Stomach (tissue), 19 donors: ENCODE results near the gene OR5M3. TPM values are rescaled to one million over a fixed set of nuclear protein-coding genes. Genes with fewer than 3 reads are reported as not detected.

Experiments
- DNase-seq, 2 donors: peaks; one replicate each; pipeline versions ENCODE4 v3.0.0 to v3.0.0-alpha.2; 2013 to 2019
- H3K27ac ChIP-seq, 5 donors: fragments of 200-600 bp in 4 of 5; sonication (generic) in 4 of 5; one replicate each; pipeline ENCODE4 v1.5.1; 2013 to 2019; ENCODE audit warnings: mild to moderate bottlenecking in 1 of 5, moderate library complexity in 1 of 5
- H3K27me3 ChIP-seq, 3 donors: fragments of 200-600 bp; sonication (generic); one replicate each; pipeline ENCODE4 v1.5.1; 2017 to 2019; ENCODE audit warnings: mixed run types in 1 of 3
- H3K36me3 ChIP-seq, 4 donors: fragments of 200-600 bp; sonication (generic); 1 replicate in 3 of 4; 2 replicates in 1 of 4; pipeline ENCODE4 v1.5.1; 2016 to 2019
- H3K4me1 ChIP-seq, 4 donors: fragments of 200-600 bp; sonication (generic); one replicate each; pipeline ENCODE4 v1.5.1; 2016 to 2019
- H3K4me3 ChIP-seq, 4 donors: fragments of 200-600 bp; sonication (generic) in 3 of 4; one replicate each; pipeline ENCODE4 v1.5.1; 2016 to 2019; ENCODE audit warnings: mild to moderate bottlenecking in 1 of 4
- H3K9me3 ChIP-seq, 4 donors: fragments of 200-600 bp; sonication (generic); one replicate each; pipeline ENCODE4 v1.5.1; 2016 to 2019
- CTCF ChIP-seq, 7 experiments: fragments of 450-650 bp in 4 of 7; fragments of 200-600 bp in 3 of 7; sonication (generic) in 3 of 7; IDR thresholded peaks; one replicate each; pipeline ENCODE4 v1.5.1; 2016 to 2019; ENCODE audit warnings: antibody characterized with exemption in 7 of 7, control low read depth in 2 of 7, mild to moderate bottlenecking in 1 of 7
- EP300 ChIP-seq: sonication (generic); formaldehyde crosslinking; IDR thresholded peaks from one replicate; pipeline ENCODE4 v1.6.1; 2017; ENCODE audit warnings: antibody characterized with exemption
- POLR2A ChIP-seq, 4 donors: fragments of 450-650 bp; IDR thresholded peaks; one replicate each; pipeline ENCODE4 v1.6.1; 2016; ENCODE audit warnings: antibody characterized with exemption in 4 of 4, control low read depth in 2 of 4, mild to moderate bottlenecking in 1 of 4, moderate library complexity in 1 of 4
- POLR2AphosphoS5 ChIP-seq, 3 donors: sonication (generic); formaldehyde crosslinking; IDR thresholded peaks; one replicate each; pipeline ENCODE4 v1.6.1; 2016; ENCODE audit warnings: antibody characterized with exemption in 3 of 3
- WGBS, 5 donors: extraction: QIAGEN DNeasy Blood & Tissue Kit in 3 of 5; methylation state at CpG; one replicate each; pipeline versions ENCODE4 v1.1.5 to v1.1.7; 2013 to 2018; 5-methylcytosine and 5-hydroxymethylcytosine counted together
- intact Hi-C: fragments of 100-400 bp; cut with DNase I; formaldehyde crosslinking; loops from one replicate; pipeline ENCODE4 v1.15.1; 2023; ENCODE audit warnings: low total_unique reads
- long read RNA-seq, 10 donors: transcript quantifications; one replicate each; lab custom pipeline, GENCODE V29; 2026
- polyA plus RNA-seq, 3 donors: library from polyadenylated mRNA; stranded (reverse); fragments of 200-250 nt; gene quantifications; one replicate each; pipeline ENCODE4 v1.2.3, GENCODE V29; 2013
- total RNA-seq, 5 donors: library from RNA; depleted of rRNA; stranded (reverse); fragments of >200 nt; gene quantifications; one replicate each; pipeline versions ENCODE4 v1.1.0 to v1.2.3, GENCODE V29; 2014 to 2016
- donor health status: healthy with polysubstance abuse.
- donor health status: Bipolar disorder and iron deficiency.
- donor health status: healthy.

OR5M3 gene
- total RNA-seq (not detected), polyA plus RNA-seq (not detected)
- long read RNA-seq, donor 1 = 0 reads
- long read RNA-seq, donor 2 = 0 reads
- long read RNA-seq, donor 3 = 0 reads
- long read RNA-seq, donor 4 = 0 reads
- long read RNA-seq, donor 5 = 0 reads
- long read RNA-seq, donor 6 = 0 reads
- long read RNA-seq, donor 7 = 0 reads
- long read RNA-seq, donor 8 = 0 reads
- long read RNA-seq, donor 9 = 0 reads
- long read RNA-seq, donor 10 = 0 reads

GRCh38 chr11:56473252-56473651 is at the start of gene OR5M3:
Gene OR5M3, minus strand, starts transcription at chr11:56473352. Its CDS starts 2,855 bp downstream, at chr11:56470497.
- no peaks in the 10 kb centered on the region for H3K9me3 ChIP-seq
- 78 to 82% (median 81%) methylated on average over 6 of the region's 6 CpGs for WGBS, 5 donors
- H3K36me3 ChIP-seq = no peaks in the 10 kb centered on the region
- intact Hi-C loops = no loop called here
- no peak within 1 kb of the TSS for H3K27ac ChIP-seq
- H3K4me3 ChIP-seq = no peak within 1 kb of the TSS
- no peaks in the 10 kb centered on the region for H3K4me1 ChIP-seq
- no peak for DNase-seq
- no peaks in the 10 kb centered on the region for H3K27me3 ChIP-seq
- TF ChIP-seq POLR2A (IDR thresholded peaks at IDR 0.05) (no peak), CTCF (IDR thresholded peaks at IDR 0.05) (no peak), EP300 (no peak), POLR2AphosphoS5 (IDR thresholded peaks at IDR 0.05) (no peak)

GRCh38 chr11:56522008-56522407 is 48.9 kb upstream of the OR5M3 start:
- intact Hi-C loops = no loop called here
- H3K4me3 ChIP-seq = no peak overlapping the region
- H3K27me3 ChIP-seq = no peaks in the 10 kb centered on the region
- no peak for DNase-seq
- no peaks in the 10 kb centered on the region for H3K36me3 ChIP-seq
- 54 to 75% (median 68%) methylated on average over 5 of the region's 5 CpGs for WGBS, 5 donors
- H3K27ac ChIP-seq = no peak overlapping the region
- H3K9me3 ChIP-seq = peaks cover 0 to 8% (median 0%) of the 10 kb centered on the region in 4 donors
- no peak for TF ChIP-seq EP300
- no peak for TF ChIP-seq CTCF (IDR thresholded peaks at IDR 0.05)
- no peak for TF ChIP-seq POLR2A (IDR thresholded peaks at IDR 0.05)
- TF ChIP-seq POLR2AphosphoS5 (IDR thresholded peaks at IDR 0.05) = no peak
- no peaks in the 10 kb centered on the region for H3K4me1 ChIP-seq

GRCh38 chr11:56513280-56513679 is 40.1 kb upstream of the OR5M3 start:
- DNase-seq = no peak
- intact Hi-C loops = no loop called here
- H3K27me3 ChIP-seq = no peaks in the 10 kb centered on the region
- no peaks in the 10 kb centered on the region for H3K4me1 ChIP-seq
- H3K27ac ChIP-seq = no peak overlapping the region
- WGBS, 5 donors = 72 to 87% (median 78%) methylated on average over 1 of the region's 1 CpG
- TF ChIP-seq CTCF (IDR thresholded peaks at IDR 0.05) (no peak), POLR2AphosphoS5 (IDR thresholded peaks at IDR 0.05) (no peak), POLR2A (IDR thresholded peaks at IDR 0.05) (no peak), EP300 (no peak)
- H3K36me3 ChIP-seq = no peaks in the 10 kb centered on the region
- no peak overlapping the region for H3K4me3 ChIP-seq
- H3K9me3 ChIP-seq = peaks cover 0 to 15% (median 0%) of the 10 kb centered on the region in 4 donors

GRCh38 chr11:56509439-56509838 is 36.3 kb upstream of the OR5M3 start:
- TF ChIP-seq POLR2AphosphoS5 (IDR thresholded peaks at IDR 0.05) (no peak), POLR2A (IDR thresholded peaks at IDR 0.05) (no peak), EP300 (no peak), CTCF (IDR thresholded peaks at IDR 0.05) (no peak)
- no peak overlapping the region for H3K4me3 ChIP-seq
- WGBS, 5 donors = 78 to 91% (median 88%) methylated on average over 1 of the region's 1 CpG
- peaks cover 0 to 7% (median 0%) of the 10 kb centered on the region in 4 donors for H3K9me3 ChIP-seq
- no peaks in the 10 kb centered on the region for H3K36me3 ChIP-seq
- no peaks in the 10 kb centered on the region for H3K4me1 ChIP-seq
- intact Hi-C loops = no loop called here
- no peaks in the 10 kb centered on the region for H3K27me3 ChIP-seq
- no peak overlapping the region for H3K27ac ChIP-seq
- DNase-seq = peak in 1 of 2 donors; percentile 69
